Urothelium cell line (cell line): ENCODE measurements around the gene HCST.
"Not testable (repeated sequence)": the region's sequence is repeated elsewhere in the genome, so short reads cannot be mapped to it uniquely, and the experiment has no call there.

ENCODE experiments used
- DNase-seq: peaks from one replicate; pipeline ENCODE4 v3.0.0; 2011; ENCODE audit warnings: low spot score, mixed read lengths
- FAIRE-seq: peaks from 2 replicates; lab custom pipeline; 2011; peaks lifted over from hg19 to GRCh38; lab: Jason Lieb, UNC

The HCST gene

DNA sequence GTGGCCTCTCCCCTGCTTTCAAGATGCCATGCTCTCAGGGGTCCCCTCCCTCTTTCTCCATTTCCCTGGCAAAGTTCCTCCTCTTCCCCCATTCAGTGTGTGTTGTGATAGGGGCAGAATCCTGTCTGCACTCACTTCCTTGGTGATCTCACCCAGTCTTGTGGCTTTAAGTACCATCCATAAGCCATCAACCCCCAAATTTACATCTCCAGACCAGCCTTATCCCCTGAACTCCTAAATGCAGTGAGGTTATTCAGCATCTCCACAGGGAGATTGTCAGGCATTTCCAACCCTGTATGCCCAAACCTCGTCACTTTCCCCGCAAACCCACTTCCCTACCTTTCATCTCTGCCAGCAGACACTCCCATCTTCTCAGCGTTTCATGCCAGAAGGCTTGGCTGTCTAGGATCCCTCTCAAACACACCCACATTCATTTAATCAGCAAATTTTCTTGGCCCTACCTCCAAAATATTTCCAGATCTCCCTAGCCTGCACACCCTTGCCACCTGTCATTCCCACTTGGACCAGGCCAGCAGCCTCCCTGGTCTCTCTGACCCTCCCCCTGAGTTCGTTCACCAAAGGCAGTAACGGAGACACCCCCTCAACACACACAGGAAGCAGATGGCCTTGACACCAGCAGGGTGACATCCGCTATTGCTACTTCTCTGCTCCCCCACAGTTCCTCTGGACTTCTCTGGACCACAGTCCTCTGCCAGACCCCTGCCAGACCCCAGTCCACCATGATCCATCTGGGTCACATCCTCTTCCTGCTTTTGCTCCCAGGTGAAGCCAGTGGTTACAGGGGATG lies at the start of gene HCST:
Gene HCST, plus strand, starts transcription at position 676 of the 808 bp plus-strand sequence. Its CDS starts 65 bp downstream, at position 741.
- no peak for FAIRE-seq
- DNase-seq: peak; percentile 41

- no peak for FAIRE-seq
- DNase-seq: no peak
These were observed 49.1 kb upstream of the HCST start for GRCh38 chr19:35853038-35853756.

DNA sequence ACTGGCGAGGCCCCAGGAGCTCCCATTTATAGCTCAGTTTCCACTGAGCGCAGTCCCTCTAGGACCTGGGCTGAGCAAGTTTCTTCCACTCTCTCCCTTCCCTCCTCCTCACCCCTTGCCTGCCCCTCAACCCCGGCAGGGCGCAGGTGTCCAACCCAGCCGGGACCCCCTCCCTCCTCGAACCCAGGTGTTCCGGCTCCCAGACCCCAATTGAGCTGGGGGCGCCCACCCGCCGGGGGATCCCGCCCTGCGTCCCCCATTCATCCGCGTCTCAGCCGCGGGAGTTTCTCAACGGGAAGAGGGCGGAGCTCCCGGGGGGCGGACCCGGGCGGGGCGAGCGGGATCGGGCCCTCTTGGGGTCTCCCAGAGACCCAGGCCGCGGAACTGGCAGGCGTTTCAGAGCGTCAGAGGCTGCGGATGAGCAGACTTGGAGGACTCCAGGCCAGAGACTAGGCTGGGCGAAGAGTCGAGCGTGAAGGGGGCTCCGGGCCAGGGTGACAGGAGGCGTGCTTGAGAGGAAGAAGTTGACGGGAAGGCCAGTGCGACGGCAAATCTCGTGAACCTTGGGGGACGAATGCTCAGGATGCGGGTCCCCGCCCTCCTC lies 45.7 kb upstream of the HCST start, which contains the start of gene KIRREL2:
Gene KIRREL2, plus strand, starts transcription at position 366 of the 604 bp plus-strand sequence. Its CDS starts 209 bp downstream, at position 575.
- DNase-seq (peak; percentile 42), FAIRE-seq (no peak)

- FAIRE-seq (no peak), DNase-seq (no peak)
These were observed 44.0 kb upstream of the HCST start for GRCh38 chr19:35858311-35858710.

DNA sequence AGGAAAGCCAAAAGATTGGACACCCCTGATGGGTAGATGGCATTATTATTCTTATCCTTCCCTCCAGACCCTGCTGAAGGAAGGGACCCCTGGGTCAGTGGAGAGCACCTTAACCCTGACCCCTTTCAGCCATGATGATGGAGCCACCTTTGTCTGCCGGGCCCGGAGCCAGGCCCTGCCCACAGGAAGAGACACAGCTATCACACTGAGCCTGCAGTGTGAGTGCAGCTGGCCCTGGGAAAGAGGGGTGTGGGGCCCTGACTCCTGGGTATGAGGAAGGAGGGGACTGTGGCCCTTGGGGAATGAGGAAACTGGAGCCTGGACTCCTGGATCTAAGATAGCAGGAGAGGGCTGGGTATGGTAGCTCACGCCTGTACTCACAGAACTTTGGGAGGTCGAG lies 42.9 kb upstream of the HCST start:
- no peak for DNase-seq
- no peak for FAIRE-seq

DNA sequence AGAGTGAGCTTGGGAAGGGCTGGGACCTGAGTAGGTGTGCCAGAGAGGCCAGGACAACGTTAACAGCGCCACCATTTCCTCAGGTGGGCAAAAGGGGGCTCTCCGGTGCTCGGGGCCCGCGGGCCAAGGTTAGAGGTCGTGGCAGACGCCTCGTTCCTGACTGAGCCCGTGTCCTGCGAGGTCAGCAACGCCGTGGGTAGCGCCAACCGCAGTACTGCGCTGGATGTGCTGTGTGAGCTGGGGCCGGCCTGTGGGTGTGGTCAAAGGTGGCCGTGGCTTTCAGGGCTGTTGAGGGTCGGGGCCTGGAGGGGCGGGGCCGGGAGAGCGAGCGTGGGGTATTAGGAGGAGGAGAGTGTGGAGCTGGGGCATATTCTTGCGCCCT lies 41.9 kb upstream of the HCST start:
- FAIRE-seq (no peak), DNase-seq (no peak)

DNA sequence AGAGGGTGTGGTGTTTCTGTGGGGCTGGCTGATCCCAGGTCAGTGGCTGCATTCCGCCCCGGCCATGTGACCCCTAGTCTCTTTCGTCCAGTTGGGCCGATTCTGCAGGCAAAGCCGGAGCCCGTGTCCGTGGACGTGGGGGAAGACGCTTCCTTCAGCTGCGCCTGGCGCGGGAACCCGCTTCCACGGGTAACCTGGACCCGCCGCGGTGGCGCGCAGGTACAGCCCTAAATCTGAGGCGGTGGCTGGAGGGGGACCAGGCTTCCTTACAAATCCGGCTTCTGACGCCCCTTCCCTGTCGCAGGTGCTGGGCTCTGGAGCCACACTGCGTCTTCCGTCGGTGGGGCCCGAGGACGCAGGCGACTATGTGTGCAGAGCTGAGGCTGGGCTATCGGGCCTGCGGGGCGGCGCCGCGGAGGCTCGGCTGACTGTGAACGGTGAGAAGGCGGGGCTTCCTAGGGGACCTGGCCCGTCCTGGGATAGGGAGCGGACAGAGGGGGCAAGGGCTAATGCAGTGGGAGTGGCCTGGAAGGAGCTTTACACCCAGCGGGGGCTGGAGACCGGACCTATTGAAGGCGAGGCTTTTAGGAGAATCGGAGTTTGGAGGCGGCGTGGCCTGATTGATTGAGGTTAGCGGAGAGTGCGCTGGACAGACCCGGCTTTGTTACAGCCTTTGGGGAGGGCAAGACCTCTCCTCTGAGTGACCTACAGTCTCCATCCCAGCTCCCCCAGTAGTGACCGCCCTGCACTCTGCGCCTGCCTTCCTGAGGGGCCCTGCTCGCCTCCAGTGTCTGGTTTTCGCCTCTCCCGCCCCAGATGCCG lies 41.3 kb upstream of the HCST start:
- no peak for FAIRE-seq
- DNase-seq: no peak

GRCh38 chr19:35861640-35862160 lies 40.6 kb upstream of the HCST start:
- FAIRE-seq: no peak
- DNase-seq: no peak

DNA sequence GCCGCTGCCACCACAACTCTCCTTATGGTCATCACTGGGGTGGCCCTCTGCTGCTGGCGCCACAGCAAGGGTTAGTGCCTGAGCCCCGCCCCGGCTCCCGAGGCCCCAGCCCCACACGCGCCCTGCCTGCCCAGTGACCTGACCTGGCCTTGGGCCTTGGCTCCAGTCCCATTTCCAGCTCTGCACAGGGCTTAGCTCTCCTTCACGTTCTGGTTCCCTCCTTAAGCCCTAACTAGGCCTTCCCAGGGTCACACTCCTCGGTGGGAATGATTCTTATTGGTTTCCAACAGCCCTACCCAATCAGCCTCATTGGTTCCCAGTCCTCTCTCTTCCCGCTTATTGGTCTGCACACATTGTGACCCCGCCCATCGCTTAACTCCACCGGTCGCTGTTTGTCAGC lies 39.8 kb upstream of the HCST start:
- DNase-seq (no peak), FAIRE-seq (no peak)

DNA sequence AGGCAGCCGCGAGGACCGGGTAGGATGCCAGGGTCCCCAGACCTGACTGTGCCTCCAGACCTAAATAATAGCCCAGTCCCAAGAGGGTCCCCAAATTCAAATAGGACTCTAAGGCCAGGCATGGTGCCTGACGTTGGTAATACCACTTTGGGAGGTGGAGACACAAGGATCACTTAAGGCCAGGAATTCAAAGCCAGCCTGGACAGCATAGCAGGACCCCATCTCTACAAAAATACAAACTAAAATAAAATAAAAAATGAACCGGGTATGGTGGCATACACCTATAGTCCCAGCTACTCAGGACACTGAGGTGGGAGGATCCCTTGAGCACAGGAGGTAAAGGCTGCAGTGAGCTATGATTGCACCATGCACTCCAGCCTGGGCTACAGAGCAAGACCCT lies 39.3 kb upstream of the HCST start:
- FAIRE-seq: no peak
- DNase-seq: no peak

- DNase-seq (peak; percentile 82), FAIRE-seq (no peak)
These were observed 34.0 kb upstream of the HCST start, which contains the start of gene APLP1 for GRCh38 chr19:35868172-35868822. APLP1 (plus strand) TSS chr19:35868574; CDS start chr19:35868637, 63 bp downstream.

DNA sequence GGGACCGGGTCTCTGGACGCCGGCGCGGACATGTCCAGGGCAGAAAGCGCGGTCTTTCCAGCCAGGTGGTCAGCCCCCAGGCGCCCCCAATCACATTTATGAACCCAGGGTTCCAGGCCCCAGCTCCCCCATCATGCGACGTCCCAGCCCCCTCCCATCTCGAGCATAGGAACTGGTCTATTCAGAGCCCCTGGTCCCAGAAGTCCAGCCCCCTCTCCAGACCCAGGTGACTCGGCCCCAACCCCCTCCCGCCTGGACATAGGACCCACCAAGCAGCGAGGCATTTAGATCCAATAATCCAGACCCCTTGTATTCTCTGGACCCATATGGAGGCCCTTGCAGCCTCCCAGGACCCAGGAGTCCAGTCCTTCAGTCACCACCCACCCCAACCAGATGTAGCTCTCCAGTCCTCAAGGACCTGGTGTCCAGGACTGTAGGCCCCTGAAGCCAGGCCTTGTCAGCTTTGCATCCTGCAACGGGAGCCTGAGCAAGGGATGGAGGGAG lies 33.5 kb upstream of the HCST start:
- FAIRE-seq: no peak

DNA sequence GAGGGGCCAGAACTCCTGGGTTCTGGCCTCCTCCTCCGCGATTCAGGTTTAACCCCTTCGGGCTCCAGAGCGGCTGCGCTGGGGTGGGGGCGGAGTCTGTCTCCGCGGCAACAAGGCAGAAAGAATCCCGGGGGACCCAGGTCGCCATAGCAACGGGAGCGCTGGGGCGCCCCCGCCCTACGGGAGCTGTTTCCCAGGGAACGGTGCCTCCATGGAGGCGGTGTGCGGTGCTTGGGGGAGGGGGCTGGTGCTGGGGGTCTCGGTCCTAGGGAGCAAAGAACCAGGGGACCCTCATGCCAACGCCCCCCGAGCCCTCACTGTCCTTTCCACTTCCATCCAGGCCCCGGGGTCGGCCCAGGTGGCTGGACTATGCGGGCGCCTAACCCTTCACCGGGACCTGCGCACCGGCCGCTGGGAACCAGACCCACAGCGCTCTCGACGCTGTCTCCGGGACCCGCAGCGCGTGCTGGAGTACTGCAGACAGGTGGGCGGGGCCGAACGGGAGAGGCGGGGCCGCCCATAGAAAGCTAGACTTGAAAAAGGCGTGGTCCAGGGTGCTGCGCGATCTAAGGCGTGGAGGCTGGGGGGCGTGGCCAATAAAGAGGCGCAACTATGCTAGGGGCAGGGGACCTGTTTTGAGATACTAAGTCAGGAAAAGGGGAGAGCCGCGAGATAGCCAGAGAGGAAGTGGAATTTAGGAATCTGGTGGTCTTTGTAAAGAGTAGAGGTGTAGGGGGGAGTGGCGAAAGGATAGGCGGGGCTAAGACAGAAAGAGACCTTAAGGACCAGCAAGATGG lies 32.8 kb upstream of the HCST start:
- peak; percentile 84 for DNase-seq
- FAIRE-seq: no peak

More for the DNA sequence above, 33.5 kb upstream of the HCST start:
- DNase-seq: no peak

- peak; percentile 60 for DNase-seq
- not testable (repeated sequence) for FAIRE-seq
These were observed 32.1 kb upstream of the HCST start for GRCh38 chr19:35870124-35870736.

GRCh38 chr19:35870798-35871197 lies 31.5 kb upstream of the HCST start:
- no peak for FAIRE-seq
- DNase-seq: no peak

DNA sequence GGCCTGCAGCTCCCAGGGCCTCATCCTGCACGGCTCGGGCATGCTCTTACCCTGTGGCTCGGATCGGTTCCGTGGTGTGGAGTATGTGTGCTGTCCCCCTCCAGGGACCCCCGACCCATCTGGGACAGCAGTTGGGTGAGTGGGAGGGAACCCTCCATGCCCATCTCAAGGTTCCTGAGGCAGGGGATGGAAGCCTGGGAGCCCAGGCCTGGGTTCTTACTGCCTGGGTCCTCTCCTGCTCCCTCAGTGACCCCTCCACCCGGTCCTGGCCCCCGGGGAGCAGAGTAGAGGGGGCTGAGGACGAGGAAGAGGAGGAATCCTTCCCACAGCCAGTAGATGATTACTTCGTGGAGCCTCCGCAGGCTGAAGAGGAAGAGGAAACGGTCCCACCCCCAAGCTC lies 30.7 kb upstream of the HCST start:
- FAIRE-seq (no peak), DNase-seq (no peak)

GRCh38 chr19:35872180-35872579 lies 30.1 kb upstream of the HCST start:
- FAIRE-seq (no peak), DNase-seq (no peak)

GRCh38 chr19:35874392-35874930 lies 27.9 kb upstream of the HCST start:
- DNase-seq (no peak), FAIRE-seq (no peak)
